GM19238 (cell line): Measurements from ENCODE around the gene NGEF.

Source experiments
- DNase-seq: peaks from one replicate; pipeline ENCODE4 v3.0.0; 2011; ENCODE audit warnings: low spot score; ENCODE audit not compliant: insufficient read length

NGEF gene

GRCh38 chr2:232842689-232843088, 170.4 kb downstream of the NGEF start:
- DNase-seq: no peak

GRCh38 chr2:232839411-232840079, 173.5 kb downstream of the NGEF start:
- no peak for DNase-seq

GRCh38 chr2:232838406-232838874, 174.6 kb downstream of the NGEF start:
- DNase-seq: peak; percentile 22

GRCh38 chr2:232836934-232837333, 176.1 kb downstream of the NGEF start:
- no peak for DNase-seq

- no peak for DNase-seq
Measured at GRCh38 chr2:232835687-232836208, 177.3 kb downstream of the NGEF start.

DNA sequence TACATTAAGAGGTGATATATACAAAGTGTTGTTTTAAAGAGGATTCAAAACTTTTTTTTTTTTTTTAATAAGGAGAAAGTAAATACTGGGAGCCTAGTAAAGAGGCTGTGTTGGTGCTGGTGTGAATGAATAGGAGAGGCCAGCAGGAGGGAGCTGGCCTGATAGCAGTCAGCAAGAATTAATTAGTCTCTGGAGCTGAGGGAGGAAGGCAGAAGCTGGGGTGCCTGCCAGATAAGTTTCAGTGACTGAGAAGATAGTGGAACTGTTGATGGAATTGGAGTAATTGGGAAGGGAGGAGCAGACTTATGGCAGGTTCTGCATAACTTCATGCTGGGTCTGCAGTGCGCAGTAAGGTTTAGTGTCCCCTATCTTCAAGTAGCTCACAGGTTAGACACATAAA, 179.2 kb downstream of the NGEF start:
- DNase-seq: no peak

GRCh38 chr2:232831496-232831895, 181.6 kb downstream of the NGEF start:
- no peak for DNase-seq

- no peak for DNase-seq
Measured at GRCh38 chr2:232829988-232830387, 183.1 kb downstream of the NGEF start.
